Subcutaneous adipose tissue (tissue), 4 donors: ENCODE data around the gene CCDC78. TPM values are rescaled to one million over a fixed set of nuclear protein-coding genes. Genes with fewer than 3 reads are reported as not detected.

Experiments used
- total RNA-seq, 4 donors: library from RNA; depleted of rRNA; stranded (reverse); fragments of >200 nt; gene quantifications; one replicate each; pipeline ENCODE4 v1.1.0, GENCODE V29; 2016
- TF ChIP-seq, protein P1 (sequence below): fragments of 450-650 bp; IDR thresholded peaks from one replicate; pipeline ENCODE4 v1.5.1; 2016; ENCODE audit warnings: low read depth, mild to moderate bottlenecking, control low read depth, antibody characterized with exemption, moderate library complexity

The CCDC78 gene
- total RNA-seq, 4 donors from 2014 or later, result 0.44 to 2.5 (median 1.5) TPM; not detected in 1

- TF ChIP-seq, protein P1, sequence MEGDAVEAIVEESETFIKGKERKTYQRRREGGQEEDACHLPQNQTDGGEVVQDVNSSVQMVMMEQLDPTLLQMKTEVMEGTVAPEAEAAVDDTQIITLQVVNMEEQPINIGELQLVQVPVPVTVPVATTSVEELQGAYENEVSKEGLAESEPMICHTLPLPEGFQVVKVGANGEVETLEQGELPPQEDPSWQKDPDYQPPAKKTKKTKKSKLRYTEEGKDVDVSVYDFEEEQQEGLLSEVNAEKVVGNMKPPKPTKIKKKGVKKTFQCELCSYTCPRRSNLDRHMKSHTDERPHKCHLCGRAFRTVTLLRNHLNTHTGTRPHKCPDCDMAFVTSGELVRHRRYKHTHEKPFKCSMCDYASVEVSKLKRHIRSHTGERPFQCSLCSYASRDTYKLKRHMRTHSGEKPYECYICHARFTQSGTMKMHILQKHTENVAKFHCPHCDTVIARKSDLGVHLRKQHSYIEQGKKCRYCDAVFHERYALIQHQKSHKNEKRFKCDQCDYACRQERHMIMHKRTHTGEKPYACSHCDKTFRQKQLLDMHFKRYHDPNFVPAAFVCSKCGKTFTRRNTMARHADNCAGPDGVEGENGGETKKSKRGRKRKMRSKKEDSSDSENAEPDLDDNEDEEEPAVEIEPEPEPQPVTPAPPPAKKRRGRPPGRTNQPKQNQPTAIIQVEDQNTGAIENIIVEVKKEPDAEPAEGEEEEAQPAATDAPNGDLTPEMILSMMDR, result no peak
Measured at GRCh38 chr16:704047-704446, 22.2 kb downstream of the CCDC78 start.

DNA sequence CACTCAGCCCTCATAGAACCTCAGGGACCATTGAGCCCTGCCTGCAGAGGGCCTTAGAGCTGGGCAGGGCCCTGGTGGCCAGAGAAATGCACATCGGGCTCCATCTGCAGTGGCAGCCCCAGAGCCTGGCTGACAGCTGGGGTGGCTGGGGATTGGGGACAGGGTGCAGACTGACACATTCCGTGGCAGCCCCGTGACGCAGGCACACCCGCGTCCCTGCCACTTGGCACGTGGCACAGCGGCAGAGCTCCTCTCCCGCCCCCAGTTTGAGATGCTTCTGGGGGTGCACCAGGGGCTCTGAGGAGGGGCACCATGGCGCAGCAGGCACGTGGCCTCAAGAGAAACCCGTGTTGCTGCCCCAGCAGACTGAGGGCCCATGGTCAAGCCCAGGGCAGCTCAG lies 22.8 kb downstream of the CCDC78 start:
- TF ChIP-seq, protein P1, result no peak

- TF ChIP-seq, protein P1, result no peak
Measured at GRCh38 chr16:702341-702740, 23.9 kb downstream of the CCDC78 start.

GRCh38 chr16:700684-701584 lies 25.3 kb downstream of the CCDC78 start:
- TF ChIP-seq, protein P1, result no peak

DNA sequence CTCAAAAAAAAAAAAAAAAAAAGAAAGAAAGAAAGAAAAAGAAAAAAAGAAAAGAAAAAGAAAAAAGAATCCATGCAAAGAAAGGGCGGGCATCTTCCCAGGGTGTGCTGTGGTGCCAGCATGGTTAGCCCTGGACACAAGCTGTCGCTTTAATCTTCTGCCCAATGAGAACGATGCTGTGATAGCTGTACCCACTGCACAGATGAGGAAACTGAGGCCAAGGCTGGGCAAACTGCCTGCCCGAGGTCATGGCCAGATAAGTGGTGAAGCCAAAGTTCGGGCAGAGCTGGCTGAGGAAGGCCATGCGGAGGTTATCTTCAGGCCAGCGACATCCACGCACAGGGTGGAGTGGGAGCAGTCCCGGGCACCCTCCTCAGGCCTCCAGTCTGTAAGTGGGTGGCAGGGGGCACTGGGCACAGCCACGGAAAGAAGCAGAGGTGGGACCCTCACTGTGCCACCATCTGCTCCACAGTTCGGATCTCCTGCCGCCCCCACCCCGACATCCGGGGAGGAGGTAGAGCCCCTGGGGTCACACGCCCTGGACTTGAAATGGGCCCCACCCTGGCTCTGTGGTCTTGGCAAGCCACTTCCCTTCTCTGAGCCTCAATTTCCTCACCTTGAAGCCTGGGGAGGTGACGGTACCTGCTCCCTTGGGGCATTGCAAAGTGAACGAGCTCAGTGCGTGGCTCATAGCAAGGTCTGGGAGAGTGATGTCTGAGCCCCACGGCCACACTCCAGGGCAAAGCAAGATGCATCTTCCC lies 27.2 kb downstream of the CCDC78 start:
- TF ChIP-seq, protein P1, result no peak

DNA sequence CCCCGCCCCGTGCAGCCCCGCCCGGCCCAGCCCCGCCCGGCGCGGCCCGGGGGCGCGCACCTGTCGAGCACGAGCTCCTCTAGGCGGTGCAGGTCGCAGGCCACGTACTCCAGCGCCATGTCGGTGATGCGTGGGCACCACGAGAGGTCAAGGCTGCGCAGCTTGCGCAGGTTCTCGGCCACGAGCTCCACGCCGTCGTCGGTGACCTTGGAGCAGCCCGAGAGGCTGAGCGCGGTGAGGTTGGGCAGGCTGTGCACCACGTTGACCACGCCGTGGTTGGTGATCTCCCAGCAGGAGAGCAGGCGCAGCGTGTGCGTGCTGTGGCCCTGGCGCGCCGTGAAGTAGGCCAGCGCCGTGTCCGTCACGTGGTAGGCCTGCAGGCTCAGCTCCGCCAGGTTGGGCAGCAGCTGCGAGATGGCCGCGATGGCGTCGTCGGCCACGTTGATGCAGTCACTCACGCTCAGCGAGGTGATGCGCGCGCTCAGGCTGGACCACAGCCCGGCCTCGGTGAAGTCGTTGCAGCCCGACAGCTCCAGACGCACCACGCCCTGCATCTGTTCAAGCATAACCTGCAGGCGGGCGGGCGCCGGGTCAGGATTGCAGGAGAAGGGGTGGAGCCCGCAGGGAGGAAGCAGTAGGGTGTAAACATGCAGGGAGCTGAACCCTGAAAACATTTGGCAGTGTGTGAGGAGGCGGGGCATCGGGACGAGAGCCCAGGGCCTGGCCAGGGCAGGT lies 30.7 kb downstream of the CCDC78 start:
- TF ChIP-seq, protein P1, result no peak
